GM19351 (cell line): ENCODE results near the gene SF3B6.

Experiments used
- ATAC-seq: cut with Tn5 transposase; IDR thresholded peaks from one replicate; pipeline ENCODE4 v1.9.1; 2021; ENCODE audit warnings: mild to moderate bottlenecking, moderate library complexity; ENCODE audit not compliant: unreplicated experiment

Gene SF3B6

GRCh38 chr2:24022324-24022974 is 53.7 kb downstream of the SF3B6 start:
- ATAC-seq: no peak

GRCh38 chr2:24021122-24021998 is 54.8 kb downstream of the SF3B6 start:
- ATAC-seq: no peak

GRCh38 chr2:24020244-24020643 is 55.9 kb downstream of the SF3B6 start:
- no peak for ATAC-seq

- ATAC-seq: no peak
These were observed 56.4 kb downstream of the SF3B6 start for GRCh38 chr2:24019729-24020128.

GRCh38 chr2:24018241-24018640 is 57.9 kb downstream of the SF3B6 start:
- no peak for ATAC-seq

- no peak for ATAC-seq
These were observed 58.4 kb downstream of the SF3B6 start for GRCh38 chr2:24017711-24018110.
